K562 (cell line): ENCODE measurements around the gene MARVELD1. TPM values are rescaled to one million over a fixed set of nuclear protein-coding genes. Genes with fewer than 3 reads are reported as not detected.

Experiments
- ATAC-seq: fragments of 200-7000 bp; cut with Tn5 transposase; 3 replicates; pipeline ENCODE4 v1.9.1; 2020; ENCODE audit warnings: moderate library complexity
- BruUV-seq: library from RNA; stranded (reverse); fragments of 400-500 nt; replicated peaks from 2 replicates; lab custom pipeline; 2021; lab: Mats Ljungman, UMichigan
- CTCF ChIA-PET: fragments of 300-600 bp; formaldehyde crosslinking; extraction: SDS; loops from one replicate; lab custom pipeline; 2021; ENCODE audit warnings: low intra/inter-chr PET ratio; lab: Yijun Ruan, JAX
- POLR2A ChIA-PET: fragments of 300-600, 350-650 bp; sonication (Branson Sonifier 250); formaldehyde crosslinking; extraction: SDS; loops from one replicate; lab custom pipeline; 2021; ENCODE audit warnings: antibody characterized with exemption, inconsistent platforms; lab: Yijun Ruan, JAX
- DNase-seq, 4 experiments: peaks; one replicate each; pipeline versions ENCODE4 v3.0.0 to v3.0.0-alpha.2; 2011 to 2018; ENCODE audit warnings: low spot score in 3 of 4, mixed read lengths in 3 of 4; ENCODE audit errors: extremely low read depth in 1 of 4
- FAIRE-seq: peaks from 2 replicates; lab custom pipeline; 2011; peaks lifted over from hg19 to GRCh38; lab: Jason Lieb, UNC
- H2AFZ ChIP-seq: 2 replicates; pipeline ENCODE4 v1.6.0; 2011; ENCODE audit warnings: low read depth, low read length, control low read depth, inconsistent platforms
- H3K27ac ChIP-seq: fragments of 200-600 bp; 3 replicates; pipeline ENCODE4 v1.8.0; 2011; ENCODE audit warnings: low read depth, mild to moderate bottlenecking, control low read depth, inconsistent platforms, low read length, moderate library complexity, mixed read lengths; ENCODE audit errors: extremely low read depth
- H3K27me3 ChIP-seq, 2 experiments: fragments of 300-600 bp in 1 of 2; 2 replicates in 1 of 2; 3 replicates in 1 of 2; pipeline versions ENCODE4 v1.6.0 to v1.8.0; 2011; ENCODE audit warnings: inconsistent platforms in 2 of 2, low read length in 2 of 2, mild to moderate bottlenecking in 1 of 2, mixed read lengths in 1 of 2, moderate library complexity in 1 of 2; ENCODE audit not compliant: control insufficient read depth in 2 of 2, insufficient read depth in 2 of 2
- H3K36me3 ChIP-seq: fragments of 300-600 bp; 3 replicates; pipeline ENCODE4 v1.8.0; 2011; ENCODE audit warnings: mild to moderate bottlenecking, low read length, inconsistent platforms; ENCODE audit not compliant: control insufficient read depth, insufficient read depth
- H3K4me1 ChIP-seq, 2 experiments: fragments of 200-600 bp in 1 of 2; replicated peaks in 1 of 2; 2 replicates in 1 of 2; 3 replicates in 1 of 2; pipeline versions ENCODE4 v1.5.1 to v1.8.0; 2011; ENCODE audit warnings: inconsistent platforms in 2 of 2, low read length in 2 of 2, mild to moderate bottlenecking in 1 of 2, mixed read lengths in 1 of 2, moderate library complexity in 1 of 2; ENCODE audit not compliant: control insufficient read depth in 2 of 2, insufficient read depth in 2 of 2
- H3K4me2 ChIP-seq: 2 replicates; pipeline ENCODE4 v1.6.1; 2011; ENCODE audit warnings: low read length, control low read depth, inconsistent platforms, mixed read lengths; ENCODE audit not compliant: insufficient read depth
- H3K4me3 ChIP-seq: fragments of 200-600 bp; sonication (generic), shearing (Covaris generic); 2 replicates; pipeline ENCODE4 v1.5.1; 2016; ENCODE audit warnings: control low read depth, inconsistent platforms
- H3K79me2 ChIP-seq: fragments of 200-600 bp; 3 replicates; pipeline ENCODE4 v1.8.0; 2011; ENCODE audit warnings: low read length, inconsistent platforms; ENCODE audit not compliant: control insufficient read depth, insufficient read depth
- H3K9ac ChIP-seq, 2 experiments: 2 replicates each; pipeline versions ENCODE4 v1.6.0 to v1.6.1; 2011; ENCODE audit warnings: low read depth in 2 of 2, low read length in 2 of 2, control low read depth in 1 of 2, inconsistent platforms in 1 of 2, mild to moderate bottlenecking in 1 of 2, mixed read lengths in 1 of 2; ENCODE audit not compliant: insufficient read depth in 1 of 2
- H3K9me1 ChIP-seq: one replicate; pipeline ENCODE4 v1.6.0; 2011; ENCODE audit warnings: inconsistent platforms, mild to moderate bottlenecking, low read length, moderate library complexity; ENCODE audit not compliant: control insufficient read depth, insufficient read depth
- H3K9me3 ChIP-seq: replicated peaks from 2 replicates; pipeline ENCODE4 v1.5.1; 2011; ENCODE audit warnings: low read depth, low read length, inconsistent platforms; ENCODE audit not compliant: control insufficient read depth, insufficient read depth
- H4K20me1 ChIP-seq: replicated peaks from 2 replicates; pipeline ENCODE4 v1.6.1; 2011; ENCODE audit warnings: low read length, inconsistent platforms, mixed read lengths; ENCODE audit not compliant: control insufficient read depth, insufficient read depth
- DEAF1 ChIP-seq: fragments of 450-650 bp; formaldehyde crosslinking; IDR thresholded peaks from 2 replicates; pipeline ENCODE4 v1.4.0; 2020; ENCODE audit warnings: mild to moderate bottlenecking, moderate library complexity
- DPF2 ChIP-seq: fragments of 450-650 bp; IDR thresholded peaks from 2 replicates; pipeline ENCODE4 v1.6.1; 2016
- GABPA ChIP-seq: fragments of 200-800 bp; sonication (Bioruptor generic); conservative IDR thresholded peaks from 2 replicates; pipeline ENCODE4 v1.6.1; 2016; ENCODE audit warnings: low read depth, missing genetic modification characterization, missing compliant biosample characterization
- GMEB1 ChIP-seq: fragments of 250-450 bp; sonication (Bioruptor Pico); IDR thresholded peaks from 2 replicates; pipeline ENCODE4 v1.4.0; 2020; ENCODE audit warnings: mild to moderate bottlenecking
- HSF4 ChIP-seq: fragments of 250-450 bp; sonication (Bioruptor Pico); IDR thresholded peaks from 2 replicates; pipeline ENCODE4 v2.1.2; 2022; ENCODE audit warnings: mild to moderate bottlenecking, moderate library complexity, borderline replicate concordance
- ILF3 ChIP-seq: fragments of 450-650 bp; IDR thresholded peaks from 2 replicates; pipeline ENCODE4 v1.6.1; 2018; ENCODE audit warnings: antibody characterized with exemption, mild to moderate bottlenecking, moderate library complexity, borderline replicate concordance
- MAFG ChIP-seq: fragments of 450-650 bp; conservative IDR thresholded peaks from 2 replicates; pipeline ENCODE4 v1.6.1; 2016; ENCODE audit warnings: missing genetic modification characterization, missing compliant biosample characterization
- MEIS2 ChIP-seq: fragments of 450-650 bp; IDR thresholded peaks from 2 replicates; pipeline ENCODE4 v1.6.1; 2014; ENCODE audit warnings: mild to moderate bottlenecking; ENCODE audit not compliant: partially characterized antibody
- NFRKB ChIP-seq: fragments of 450-650 bp; IDR thresholded peaks from 2 replicates; pipeline ENCODE4 v1.6.1; 2016; ENCODE audit warnings: low read depth
- NR2C1 ChIP-seq, 2 experiments: fragments of 450-650 bp; IDR thresholded peaks; 2 replicates each; pipeline ENCODE4 v1.6.1; 2017; ENCODE audit warnings: mild to moderate bottlenecking in 2 of 2, antibody characterized with exemption in 1 of 2, inconsistent platforms in 1 of 2, missing compliant biosample characterization in 1 of 2, missing genetic modification characterization in 1 of 2
- RBM22 ChIP-seq: fragments of 200-400 bp; formaldehyde crosslinking; IDR thresholded peaks from 2 replicates; pipeline ENCODE4 v1.6.1; 2018; ENCODE audit warnings: low read length, low read depth; ENCODE audit not compliant: poor library complexity, severe bottlenecking
- SAFB2 ChIP-seq: fragments of 200-400 bp; formaldehyde crosslinking; IDR thresholded peaks from 2 replicates; pipeline ENCODE4 v1.6.1; 2018; ENCODE audit warnings: borderline replicate concordance, low read length, low read depth, moderate library complexity; ENCODE audit not compliant: severe bottlenecking
- SMAD2 ChIP-seq: fragments of 150-350 bp; IDR thresholded peaks from 2 replicates; pipeline ENCODE4 v1.6.1; 2014; ENCODE audit warnings: low read depth, mild to moderate bottlenecking, low read length
- SNAPC5 ChIP-seq: fragments of 250-450 bp; sonication (Bioruptor Pico); IDR thresholded peaks from 2 replicates; pipeline ENCODE4 v1.8.0; 2021; ENCODE audit warnings: moderate library complexity, mild to moderate bottlenecking, inconsistent platforms
- SRF ChIP-seq, 2 experiments: fragments of 250-450, 450-650 bp in 1 of 2; sonication (Bioruptor Pico) in 1 of 2; sonication (generic) in 1 of 2; formaldehyde crosslinking; IDR thresholded peaks; 2 replicates each; pipeline versions ENCODE4 v1.5.0 to v1.5.1; 2020 to 2022; ENCODE audit warnings: mild to moderate bottlenecking in 1 of 2, missing genetic modification reagents in 1 of 2
- TARDBP ChIP-seq: fragments of 450-650 bp; IDR thresholded peaks from 2 replicates; pipeline ENCODE4 v1.6.1; 2016
- YY1 ChIP-seq, 3 experiments: IDR thresholded peaks; 2 replicates each; pipeline ENCODE4 v1.6.1; 2011; ENCODE audit warnings: low read length in 2 of 3, mild to moderate bottlenecking in 2 of 3, moderate library complexity in 2 of 3, borderline replicate concordance in 1 of 3, control low read depth in 1 of 3, low read depth in 1 of 3; ENCODE audit not compliant: insufficient read depth in 3 of 3, insufficient replicate concordance in 2 of 3, control insufficient read depth in 1 of 3, insufficient read length in 1 of 3; ENCODE audit errors: extremely low read depth in 1 of 3
- ZFX ChIP-seq: sonication (generic); formaldehyde crosslinking; IDR thresholded peaks from 2 replicates; pipeline ENCODE4 v1.8.0; 2022; ENCODE audit warnings: mild to moderate bottlenecking, missing genetic modification reagents, moderate library complexity
- ZNF121 ChIP-seq: sonication (generic); formaldehyde crosslinking; conservative IDR thresholded peaks from 2 replicates; pipeline ENCODE4 v1.8.0; 2022; ENCODE audit warnings: missing genetic modification reagents
- ZNF444 ChIP-seq: fragments of 250-450 bp; sonication (Bioruptor Pico); IDR thresholded peaks from 2 replicates; pipeline ENCODE4 v1.4.0; 2020; ENCODE audit warnings: mild to moderate bottlenecking, moderate library complexity
- WGBS: fragments of 100-300 bp; shearing (Covaris generic); methylation state at CpG from one replicate; pipeline ENCODE4 v1.1.6; 2016; ENCODE audit warnings: low coverage, mixed read lengths; ENCODE audit not compliant: insufficient coverage; ENCODE audit errors: missing lambda C conversion rate; 5-methylcytosine and 5-hydroxymethylcytosine counted together
- in situ Hi-C: fragments of 300-500 bp; cut with MboI; formaldehyde crosslinking; loops from 4 replicates; pipeline ENCODE4 v1.15.0; 2018; ENCODE audit warnings: inconsistent platforms, mixed read lengths
- intact Hi-C: fragments of 100-400 bp; cut with micrococcal nuclease; formaldehyde crosslinking; loops from 2 replicates; pipeline ENCODE4 v1.14.2; 2022
- polyA plus RNA-seq, 8 experiments: library from polyadenylated mRNA; depleted of rRNA in 4 of 8; stranded (reverse) in 5 of 8; unstranded in 3 of 8; fragments of >200 nt; fragmentation: Nextera tagmentation in 2 of 8; fragmentation: Illumina TruSeq in 1 of 8; extraction: Ambion mirVana in 2 of 8; extraction: Trizol in 1 of 8; gene quantifications; 2 replicates each; pipeline versions ENCODE4 v1.2.1 to v1.2.3, GENCODE V29; 2011 to 2014; ENCODE audit warnings: inconsistent platforms in 1 of 8, missing spikeins in 1 of 8
- total RNA-seq, 7 experiments: library from RNA; depleted of rRNA in 6 of 7; stranded (reverse); fragments of >200 nt in 6 of 7; fragmentation: Illumina TruSeq in 2 of 7; extraction: Trizol in 2 of 7; gene quantifications; 2 replicates each; pipeline versions ENCODE4 v1.2.1 to v1.2.3, GENCODE V29; 2011 to 2021; ENCODE audit warnings: low replicate concordance in 1 of 7

The MARVELD1 gene
- total and polyA plus RNA-seq, 9 of the 15 experiments (the other 6 are each of a cell fraction or from before 2014, with no cell fraction given): 2.7 to 12.5 (median 5.3) TPM

- Histone ChIP-seq H3K4me3 (no peak overlapping the region), H3K79me2 (no peaks in the 10 kb centered on the region; the same call in 2 of the 3 replicates), H3K9ac (peak overlapping the region in 1 of 2 experiments; percentile 56; a peak in 1 of 4 replicates), H3K9me1 (no peaks in the 10 kb centered on the region), H2AFZ (no peak overlapping the region), H3K36me3 (no peaks in the 10 kb centered on the region), H3K4me1 (peaks cover 17 to 40% of the 10 kb centered on the region in 2 experiments; a peak in 4 of 5 replicates), H3K27me3 (no peaks in the 10 kb centered on the region), H3K27ac (no peak overlapping the region), H3K4me2 (peak overlapping the region; percentile 52; the same call in 1 of the 2 replicates), H4K20me1 (no peaks in the 10 kb centered on the region), H3K9me3 (no peaks in the 10 kb centered on the region)
- intact Hi-C loops (no loop called here), in situ Hi-C loops (no loop called here)
- FAIRE-seq: no peak
- ChIA-PET CTCF (no interaction called here), POLR2A (interaction anchor here (0.7 kb wide), 1 partner anchor 17 kb away, joined by 3 read pairs; no protein-coding TSS in a partner anchor)
- ATAC-seq: no peak
- TF ChIP-seq HSF4 (CRISPR knock-in tag) (no peak), NFRKB (no peak), ZNF121 (CRISPR knock-in tag) (no peak), GMEB1 (CRISPR knock-in tag) (no peak), MEIS2 (no peak), ZNF444 (no peak), DEAF1 (CRISPR knock-in tag) (no peak), SMAD2 (no peak), ILF3 (no peak), YY1 (IDR thresholded peaks at IDR 0.05; ENCODE audit: borderline replicate concordance in 1 of 3, control insufficient read depth in 1 of 3, extremely low read depth in 1 of 3, insufficient read depth in 3 of 3, insufficient read length in 1 of 3, insufficient replicate concordance in 2 of 3, low read depth in 1 of 3, low read length in 2 of 3) (no peak), ZFX (CRISPR knock-in tag) (no peak), TARDBP (no peak), RBM22 (no peak), SNAPC5 (CRISPR knock-in tag) (no peak), SRF (CRISPR knock-in tag; IDR thresholded peaks at IDR 0.05) (no peak), GABPA (tag) (no peak), NR2C1 (IDR thresholded peaks at IDR 0.05) (no peak), NR2C1 (tag; IDR thresholded peaks at IDR 0.05) (no peak), SAFB2 (no peak), MAFG (tag) (no peak), DPF2 (no peak)
- no TSS peak for BruUV-seq
- DNase-seq: no peak
- 53% methylated on average over 6 of the region's 8 CpGs for WGBS
Measured at GRCh38 chr10:97718659-97719142, 5.2 kb downstream of the MARVELD1 start.
